Limb (tissue), 2 donors: ENCODE data around the gene SEMA4B.
"Not testable (repeated sequence)": the region's sequence is repeated elsewhere in the genome, so short reads cannot be mapped to it uniquely, and the experiment has no call there.

Experiments
- DNase-seq, 2 donors: peaks; one replicate each; pipeline ENCODE4 v3.0.0-alpha.2; 2016; ENCODE audit errors: extremely low spot score in 2 of 2

Gene SEMA4B

GRCh38 chr15:90178468-90179435 lies 22.4 kb upstream of the SEMA4B start:
- DNase-seq: no peak

- DNase-seq: no peak
Measured at GRCh38 chr15:90181776-90182175, 19.4 kb upstream of the SEMA4B start.

- DNase-seq: no peak
Measured at GRCh38 chr15:90184119-90184785, 16.9 kb upstream of the SEMA4B start.

- DNase-seq: peak in 1 of 2 donors; percentile 83
Measured at GRCh38 chr15:90184786-90185704, 16.1 kb upstream of the SEMA4B start.

GRCh38 chr15:90187257-90187868 lies 13.8 kb upstream of the SEMA4B start:
- DNase-seq: no peak

- DNase-seq: not testable (repeated sequence)
Measured at GRCh38 chr15:90188065-90188464, 13.1 kb upstream of the SEMA4B start.

GRCh38 chr15:90188914-90189748 lies 12.0 kb upstream of the SEMA4B start:
- DNase-seq: no peak

GRCh38 chr15:90189781-90190467 lies 11.2 kb upstream of the SEMA4B start:
- no peak for DNase-seq

- no peak for DNase-seq
Measured at GRCh38 chr15:90190606-90191343, 10.4 kb upstream of the SEMA4B start.

GRCh38 chr15:90191344-90191687 lies 9.8 kb upstream of the SEMA4B start:
- DNase-seq: no peak

GRCh38 chr15:90191794-90192509 lies 9.2 kb upstream of the SEMA4B start:
- DNase-seq: peak; percentile 15 to 74

GRCh38 chr15:90192961-90193786 lies 8.0 kb upstream of the SEMA4B start:
- DNase-seq: no peak

- no peak for DNase-seq
Measured at GRCh38 chr15:90194655-90195054, 6.5 kb upstream of the SEMA4B start.

GRCh38 chr15:90200534-90201129 lies 498 bp upstream of the SEMA4B start:
- no peak for DNase-seq

GRCh38 chr15:90201944-90202375 lies 830 bp downstream of the SEMA4B start:
- DNase-seq: peak in 1 of 2 donors; percentile 52

GRCh38 chr15:90202929-90203328 lies 1.8 kb downstream of the SEMA4B start:
- no peak for DNase-seq

GRCh38 chr15:90203473-90203872 lies 2.3 kb downstream of the SEMA4B start:
- no peak for DNase-seq
